Measurements from ENCODE around the gene RCCD1.
"Not testable (repeated sequence)": the region's sequence is repeated elsewhere in the genome, so short reads cannot be mapped to it uniquely, and the experiment has no call there.

Gene RCCD1

DNA sequence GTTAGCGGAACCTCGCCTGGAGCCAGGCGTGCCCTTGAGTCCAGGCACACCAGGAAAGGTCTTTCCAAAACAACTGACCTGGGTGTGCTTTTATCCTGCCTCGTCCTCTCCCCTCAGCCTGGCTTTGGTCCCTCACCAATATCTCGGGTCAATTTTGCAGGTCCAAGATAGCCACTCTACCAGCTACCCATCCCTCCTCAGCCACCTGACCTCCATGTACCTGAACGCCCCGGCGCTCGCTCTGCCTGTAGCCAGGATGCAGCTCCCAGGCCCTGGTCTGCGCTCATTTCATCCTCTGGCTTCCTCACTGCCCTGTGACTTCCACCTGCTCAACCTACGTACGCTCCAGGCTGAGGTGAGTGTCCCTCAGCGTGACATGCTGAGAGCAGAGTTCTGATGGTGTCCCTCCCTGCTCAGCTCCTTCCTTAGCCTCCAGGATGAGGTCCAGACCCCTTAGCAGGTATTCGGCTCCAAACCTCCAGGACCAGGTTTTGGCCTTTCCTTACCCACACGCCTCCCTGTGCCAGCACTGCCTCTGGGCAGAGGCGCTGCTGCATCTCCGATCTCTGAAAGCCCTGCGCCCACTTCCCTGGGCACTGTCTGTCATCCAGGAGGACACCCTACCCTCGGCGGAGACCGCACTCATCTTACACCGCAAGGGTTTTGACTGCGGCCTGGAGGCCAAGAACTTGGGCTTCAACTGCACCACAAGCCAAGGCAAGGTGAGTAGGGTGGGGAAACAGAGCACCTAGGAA lies 36.5 kb upstream of the RCCD1 start:
- DNase-seq: no peak

GRCh38 chr15:90918835-90919234 lies 35.8 kb upstream of the RCCD1 start:
- DNase-seq: no peak

DNA sequence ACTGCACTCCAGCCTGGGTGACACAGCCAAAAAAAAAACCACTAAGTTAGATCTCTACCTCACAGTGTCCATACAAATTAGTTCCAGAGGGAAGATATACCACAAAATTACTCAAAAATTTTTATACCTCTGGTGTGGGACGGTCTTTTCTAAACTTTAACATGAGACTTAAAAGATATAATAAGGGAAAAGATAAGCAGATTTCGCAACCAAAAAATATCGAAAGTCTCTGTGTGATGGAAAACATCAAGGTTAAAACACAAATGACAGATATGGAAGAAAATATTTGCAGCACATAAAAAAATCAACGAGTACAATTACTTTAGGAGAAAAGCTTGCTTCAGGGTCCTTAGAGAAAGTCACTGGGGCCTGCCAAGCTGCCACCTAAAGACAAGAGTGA lies 32.8 kb upstream of the RCCD1 start:
- DNase-seq: no peak

GRCh38 chr15:90922712-90923322 lies 31.9 kb upstream of the RCCD1 start:
- DNase-seq: peak; percentile 68

GRCh38 chr15:90924375-90924774 lies 30.3 kb upstream of the RCCD1 start:
- no peak for DNase-seq

- not testable (repeated sequence) for DNase-seq
Observed at GRCh38 chr15:90926766-90927165, 27.9 kb upstream of the RCCD1 start.

DNA sequence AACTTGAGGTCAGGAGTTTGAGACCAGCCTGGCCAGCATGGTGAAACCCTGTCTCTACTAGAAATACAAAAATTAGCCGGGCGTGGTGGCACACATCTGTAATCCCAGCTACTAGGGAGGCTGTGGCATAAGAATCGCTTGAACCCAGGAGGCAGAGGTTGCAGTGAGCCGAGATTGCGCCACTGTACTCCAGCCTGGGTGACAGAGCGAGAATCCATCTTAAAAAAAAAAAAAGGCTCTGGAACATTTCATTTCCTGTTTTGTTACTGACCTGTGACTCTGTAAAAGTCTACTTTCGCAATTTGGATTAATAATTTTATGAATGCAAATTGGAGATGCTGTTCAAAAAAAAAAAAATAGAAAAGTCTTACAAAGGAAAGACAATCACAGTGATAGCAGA lies 26.6 kb upstream of the RCCD1 start:
- DNase-seq: not testable (repeated sequence)

GRCh38 chr15:90929246-90930019 lies 25.3 kb upstream of the RCCD1 start:
- DNase-seq: no peak

- DNase-seq: no peak
Observed at GRCh38 chr15:90930861-90931574, 23.7 kb upstream of the RCCD1 start.

DNA sequence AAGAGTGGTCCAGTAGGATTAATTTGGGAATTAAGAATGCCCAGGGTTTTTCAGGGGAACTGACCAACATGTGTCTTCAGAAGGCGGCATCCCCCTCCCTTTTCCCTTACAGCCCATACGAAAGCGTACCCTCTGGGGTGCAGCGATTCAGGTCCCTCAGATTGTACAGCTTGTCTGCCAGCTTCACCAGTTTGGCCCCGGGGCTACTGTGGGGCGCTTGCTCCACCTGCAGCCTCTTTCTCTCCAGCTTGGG lies 23.2 kb upstream of the RCCD1 start:
- no peak for DNase-seq

DNA sequence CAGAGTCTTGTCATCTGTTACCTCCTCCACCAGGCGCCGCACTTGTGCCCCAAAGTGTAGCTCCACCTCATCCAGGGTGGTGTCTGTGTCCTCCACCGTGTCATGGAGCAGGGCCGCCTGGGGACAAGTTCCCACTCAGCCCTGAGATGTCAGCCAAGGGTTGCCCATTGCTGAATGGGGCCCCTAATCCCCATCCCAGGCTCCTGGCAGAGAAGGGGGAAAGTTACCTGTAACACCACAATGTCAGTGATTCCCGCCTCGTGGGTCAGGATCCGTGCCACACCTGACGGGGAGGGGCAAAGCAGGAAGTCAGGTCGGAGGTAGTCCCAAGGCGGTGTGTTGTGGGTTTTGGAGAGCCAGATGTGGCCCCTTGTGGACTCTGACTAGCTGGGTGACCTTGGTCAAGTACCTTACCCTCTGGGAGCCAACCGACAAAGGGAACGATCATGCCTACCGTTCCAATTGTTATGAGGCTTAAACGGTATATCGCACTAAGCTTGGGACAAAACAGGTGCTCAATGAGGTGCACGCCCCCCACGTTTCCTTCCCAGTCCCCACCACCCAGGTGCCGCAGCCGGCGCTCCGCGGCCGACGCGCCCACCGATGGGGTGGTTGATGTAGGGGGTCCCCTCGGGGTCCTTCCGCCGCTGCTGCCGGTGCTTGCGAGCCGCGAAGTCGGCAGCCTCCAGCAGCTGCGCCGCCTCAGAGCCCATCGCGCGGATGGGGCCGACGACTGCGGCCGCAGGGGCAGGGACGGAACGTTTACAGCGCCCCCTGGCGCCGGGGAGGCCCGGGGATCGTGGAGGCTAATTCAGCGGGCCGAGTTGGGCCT lies 22.6 kb upstream of the RCCD1 start, which contains the start of gene HDDC3:
Gene HDDC3, minus strand, starts transcription at position 722 of the 832 bp plus-strand sequence. Its CDS starts 9 bp downstream, at position 713.
- peak; percentile 97 for DNase-seq

DNA sequence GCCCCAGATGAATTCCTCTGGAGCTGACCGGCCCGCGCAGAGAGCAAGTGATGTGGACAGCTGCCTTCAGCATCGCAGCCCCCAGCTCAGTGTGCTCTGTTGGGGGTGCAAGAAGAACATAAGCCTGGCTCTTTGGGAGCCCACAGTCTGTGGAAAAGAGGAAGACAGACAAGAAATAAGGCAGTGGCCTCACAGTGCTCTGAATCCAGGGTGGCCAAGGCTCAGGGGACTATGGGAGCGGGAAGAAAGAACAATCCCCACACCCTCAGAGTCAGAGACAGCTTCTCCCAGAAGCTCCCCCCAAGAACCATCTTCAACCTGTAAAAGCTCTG lies 22.1 kb upstream of the RCCD1 start:
- no peak for DNase-seq

GRCh38 chr15:90933301-90933700 lies 21.4 kb upstream of the RCCD1 start:
- peak; percentile 90 for DNase-seq

- DNase-seq: peak; percentile 92
Observed at GRCh38 chr15:90934256-90934948, 20.3 kb upstream of the RCCD1 start.

DNA sequence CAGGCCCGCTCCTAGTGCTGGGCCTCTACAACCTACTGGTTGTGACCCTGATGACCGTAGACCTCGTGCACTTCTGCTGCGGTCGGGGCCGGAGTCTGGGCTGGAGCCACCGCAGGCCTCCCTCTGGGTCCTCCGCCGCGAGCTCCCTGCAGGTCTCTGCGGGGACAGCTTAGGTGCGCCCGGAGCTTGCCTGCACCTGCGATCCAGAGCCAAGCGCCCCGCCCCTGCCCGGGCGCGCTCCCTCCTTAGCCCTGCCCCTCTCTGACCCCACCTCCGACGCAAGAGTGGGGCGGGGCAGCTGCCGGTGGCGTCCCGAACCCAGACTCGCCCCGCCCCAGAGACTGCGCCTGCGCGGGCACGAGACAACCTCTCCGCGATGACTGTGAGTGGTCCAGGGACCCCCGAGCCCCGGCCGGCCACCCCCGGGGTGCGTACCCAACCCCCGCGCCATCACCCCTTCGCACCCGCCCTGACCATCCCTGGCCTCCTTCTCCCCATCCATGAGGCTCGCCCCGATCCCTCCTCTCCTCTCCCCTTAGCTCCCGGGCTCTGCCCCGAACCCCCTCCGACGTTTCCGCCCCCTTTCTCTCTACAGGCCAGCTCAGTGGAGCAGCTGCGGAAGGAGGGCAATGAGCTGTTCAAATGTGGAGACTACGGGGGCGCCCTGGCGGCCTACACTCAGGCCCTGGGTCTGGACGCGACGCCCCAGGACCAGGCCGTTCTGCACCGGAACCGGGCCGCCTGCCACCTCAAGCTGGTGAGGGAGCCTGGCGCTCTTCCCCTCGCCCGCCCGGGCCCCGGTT lies 19.5 kb upstream of the RCCD1 start, which contains the start of gene UNC45A:
Gene UNC45A, plus strand, starts transcription at position 337 of the 803 bp plus-strand sequence. Its CDS starts 40 bp downstream, at position 377.
- DNase-seq: peak; percentile 95

DNA sequence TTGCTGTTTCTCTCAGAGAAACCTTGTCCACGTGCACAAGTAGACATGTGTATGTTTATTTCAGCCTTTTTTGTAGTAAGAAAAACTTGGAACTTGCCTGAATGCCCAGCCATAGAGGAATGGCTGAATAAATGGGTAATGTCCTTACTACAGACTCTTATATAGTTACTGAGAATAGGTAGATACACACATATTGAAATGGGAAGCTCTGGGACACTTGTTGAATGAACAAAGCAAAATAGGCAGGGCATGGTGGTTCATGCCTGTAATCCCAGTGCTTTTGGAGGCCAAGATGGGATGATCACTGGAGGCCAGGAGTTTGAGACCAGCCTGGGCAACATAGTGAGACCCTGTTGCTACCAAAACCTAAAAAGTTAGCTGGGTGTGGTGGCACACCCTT lies 17.9 kb upstream of the RCCD1 start:
- no peak for DNase-seq

GRCh38 chr15:90938261-90938660 lies 16.4 kb upstream of the RCCD1 start:
- DNase-seq: no peak

DNA sequence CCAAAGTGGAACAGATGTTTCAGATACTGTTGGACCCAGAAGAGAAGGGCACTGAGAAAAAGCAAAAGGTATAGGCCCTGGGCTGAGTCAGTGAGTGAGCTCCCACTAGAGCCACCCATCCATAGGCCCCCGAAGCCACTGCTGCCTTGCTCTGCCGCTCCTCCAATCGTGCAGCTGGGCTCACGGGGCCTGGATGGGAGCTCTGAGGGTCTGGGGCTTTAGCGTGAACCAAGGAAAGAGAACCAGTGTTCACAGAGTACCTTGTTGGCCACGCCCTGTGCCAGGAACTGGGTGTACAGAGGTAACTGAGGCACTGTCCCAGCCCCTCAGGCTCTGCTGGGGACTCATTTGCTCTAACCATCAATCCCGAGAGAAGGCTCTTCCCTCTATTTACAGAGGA lies 14.9 kb upstream of the RCCD1 start:
- DNase-seq: no peak

DNA sequence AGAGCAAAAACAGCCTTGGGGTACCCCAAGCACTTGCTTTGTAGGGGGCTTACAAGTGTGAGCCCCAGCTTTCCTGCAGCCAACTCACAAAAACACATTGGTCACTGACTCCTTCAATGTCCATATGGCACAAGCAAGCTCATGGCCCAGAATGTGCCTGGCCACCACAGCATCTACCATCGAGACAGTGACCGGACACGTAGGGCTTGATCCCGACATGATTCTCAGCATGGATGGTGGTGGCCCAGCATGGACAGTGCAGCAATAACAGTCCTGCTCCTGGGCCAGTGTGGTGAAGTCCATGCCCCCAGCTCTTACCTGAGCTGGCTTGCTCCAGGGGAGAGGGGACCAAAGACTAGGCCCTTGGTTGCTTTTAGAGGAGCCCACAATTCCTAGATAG lies 13.6 kb upstream of the RCCD1 start:
- DNase-seq: no peak

DNA sequence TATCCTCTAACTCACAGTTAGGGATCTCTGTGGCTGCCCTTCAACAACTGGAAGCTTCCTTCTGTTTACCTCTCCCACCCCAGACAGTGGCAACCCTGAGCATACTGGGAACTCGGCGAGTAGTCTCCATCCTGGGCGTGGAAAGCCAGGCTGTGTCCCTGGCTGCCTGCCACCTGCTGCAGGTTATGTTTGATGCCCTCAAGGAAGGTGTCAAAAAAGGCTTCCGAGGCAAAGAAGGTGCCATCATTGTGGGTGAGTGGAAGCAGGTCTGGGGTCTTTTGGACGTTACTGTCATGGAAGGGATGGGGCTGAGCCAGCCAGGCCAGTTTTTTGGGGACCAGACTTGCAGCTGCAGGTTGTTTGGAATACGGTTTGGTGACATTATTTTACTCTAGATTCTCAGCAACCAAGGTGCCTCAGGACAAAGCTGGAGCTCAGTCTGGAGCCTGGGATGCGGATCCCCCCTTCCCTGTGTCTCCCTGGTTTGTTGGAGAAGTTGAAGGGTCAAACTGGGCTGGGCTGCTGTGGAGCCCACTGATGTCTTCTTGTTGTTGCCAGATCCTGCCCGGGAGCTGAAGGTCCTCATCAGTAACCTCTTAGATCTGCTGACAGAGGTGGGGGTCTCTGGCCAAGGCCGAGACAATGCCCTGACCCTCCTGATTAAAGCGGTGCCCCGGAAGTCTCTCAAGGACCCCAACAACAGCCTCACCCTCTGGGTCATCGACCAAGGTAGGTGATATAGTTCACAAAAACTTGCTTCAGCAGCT lies 12.1 kb upstream of the RCCD1 start:
- no peak for DNase-seq

Data from hematopoietic multipotent progenitor cell treated with erythropoietin and hydrocortisone succinate and interleukin-3 and kit ligand, for 6 days (in vitro differentiated cells).